Cardiac fibroblast (primary cell): ENCODE data around the gene HAAO.

Experiments
- DNase-seq, 2 donors: peaks; one replicate each; pipeline versions ENCODE4 v3.0.0 to v3.0.0-alpha.2; 2010; ENCODE audit warnings: low read depth in 2 of 2
- H3K4me3 ChIP-seq, 2 donors: replicated peaks in 1 of 2; 1 replicate in 1 of 2; 2 replicates in 1 of 2; pipeline ENCODE4 v1.5.1; 2011; ENCODE audit warnings: low read depth in 2 of 2, low read length in 2 of 2, mild to moderate bottlenecking in 2 of 2, moderate library complexity in 1 of 2
- TF ChIP-seq, protein P1 (sequence below): IDR thresholded peaks from one replicate; pipeline ENCODE4 v1.5.1; 2011; ENCODE audit warnings: low read depth, mild to moderate bottlenecking, low read length, inconsistent platforms

HAAO gene

DNA sequence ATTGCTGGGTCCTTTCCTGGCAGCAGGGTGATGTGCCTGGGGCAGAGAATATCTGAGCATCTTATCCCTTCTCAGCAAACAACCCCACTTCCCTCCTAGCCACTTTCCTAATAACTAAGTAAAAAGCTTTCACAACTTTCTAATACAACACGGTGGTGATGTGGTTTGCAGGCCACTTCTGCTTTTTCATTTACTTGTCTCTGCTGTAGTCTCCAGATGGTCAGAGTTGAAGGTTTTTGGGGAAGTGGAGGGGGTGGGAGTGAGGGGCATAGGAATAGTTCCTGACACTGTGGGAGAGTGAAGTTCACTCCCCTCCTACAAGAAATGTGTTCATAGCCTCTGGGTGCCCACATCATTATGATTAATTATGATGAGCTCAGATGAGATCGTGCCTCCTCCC, 40.1 kb downstream of the HAAO start:
- TF ChIP-seq, protein P1, sequence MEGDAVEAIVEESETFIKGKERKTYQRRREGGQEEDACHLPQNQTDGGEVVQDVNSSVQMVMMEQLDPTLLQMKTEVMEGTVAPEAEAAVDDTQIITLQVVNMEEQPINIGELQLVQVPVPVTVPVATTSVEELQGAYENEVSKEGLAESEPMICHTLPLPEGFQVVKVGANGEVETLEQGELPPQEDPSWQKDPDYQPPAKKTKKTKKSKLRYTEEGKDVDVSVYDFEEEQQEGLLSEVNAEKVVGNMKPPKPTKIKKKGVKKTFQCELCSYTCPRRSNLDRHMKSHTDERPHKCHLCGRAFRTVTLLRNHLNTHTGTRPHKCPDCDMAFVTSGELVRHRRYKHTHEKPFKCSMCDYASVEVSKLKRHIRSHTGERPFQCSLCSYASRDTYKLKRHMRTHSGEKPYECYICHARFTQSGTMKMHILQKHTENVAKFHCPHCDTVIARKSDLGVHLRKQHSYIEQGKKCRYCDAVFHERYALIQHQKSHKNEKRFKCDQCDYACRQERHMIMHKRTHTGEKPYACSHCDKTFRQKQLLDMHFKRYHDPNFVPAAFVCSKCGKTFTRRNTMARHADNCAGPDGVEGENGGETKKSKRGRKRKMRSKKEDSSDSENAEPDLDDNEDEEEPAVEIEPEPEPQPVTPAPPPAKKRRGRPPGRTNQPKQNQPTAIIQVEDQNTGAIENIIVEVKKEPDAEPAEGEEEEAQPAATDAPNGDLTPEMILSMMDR = no peak
- H3K4me3 ChIP-seq = no peak overlapping the region
- no peak for DNase-seq

- H3K4me3 ChIP-seq = no peak overlapping the region
- TF ChIP-seq, protein P1 = no peak
- no peak for DNase-seq
These were observed 43.5 kb downstream of the HAAO start for GRCh38 chr2:42748840-42749239.

DNA sequence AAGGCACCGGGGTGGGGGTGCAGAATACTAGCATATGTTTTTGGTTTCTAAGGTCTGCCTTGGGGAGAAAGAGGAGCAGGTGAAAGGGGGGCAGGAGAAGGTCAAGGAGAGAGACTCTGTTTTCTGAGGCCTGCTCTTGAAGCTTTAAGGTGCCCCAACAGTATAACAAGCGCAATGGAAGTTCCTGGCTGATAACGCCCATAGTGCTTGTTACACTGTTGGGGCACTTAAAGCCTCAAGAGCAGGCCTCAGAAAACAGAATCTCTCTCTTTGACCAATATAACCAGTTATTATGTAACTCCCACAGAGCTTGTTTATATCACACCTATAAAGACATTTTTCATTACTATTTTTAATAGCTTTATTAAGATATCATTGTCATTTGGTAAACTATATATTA, 45.0 kb downstream of the HAAO start:
- H3K4me3 ChIP-seq = no peak overlapping the region
- no peak for DNase-seq
- TF ChIP-seq, protein P1 = no peak

DNA sequence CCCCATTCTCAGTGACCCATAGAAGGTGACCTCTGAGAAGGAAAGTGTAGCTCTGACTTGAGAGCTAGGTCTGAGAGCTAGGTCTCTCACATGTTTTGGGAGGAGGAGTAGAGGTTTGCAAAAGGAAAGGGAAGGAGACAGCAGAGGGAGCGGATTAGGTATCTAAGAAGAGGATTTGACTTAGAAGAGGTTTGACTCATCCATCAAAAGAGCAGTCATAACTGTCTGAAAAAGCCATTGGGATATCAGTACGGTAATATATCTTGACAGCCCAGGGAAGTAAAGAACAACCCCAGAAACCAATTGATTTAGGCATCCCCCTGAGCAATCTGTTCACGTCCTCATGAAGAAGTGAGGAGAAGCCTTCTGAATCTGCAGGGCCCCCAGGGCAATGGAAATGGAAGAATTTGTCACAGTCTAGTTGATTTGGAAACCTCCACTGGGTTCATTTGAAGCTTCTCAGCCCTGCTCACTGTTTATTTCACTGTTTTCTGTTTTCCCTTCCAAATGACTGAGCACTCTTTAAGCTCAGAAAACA, 47.8 kb downstream of the HAAO start:
- no peak overlapping the region for H3K4me3 ChIP-seq
- TF ChIP-seq, protein P1 = no peak
- DNase-seq = no peak

GRCh38 chr2:42743659-42743990, 48.8 kb downstream of the HAAO start:
- no peak overlapping the region for H3K4me3 ChIP-seq
- TF ChIP-seq, protein P1 = no peak
- DNase-seq = no peak

GRCh38 chr2:42742740-42743658, 49.4 kb downstream of the HAAO start:
- no peak for DNase-seq
- TF ChIP-seq, protein P1 = no peak
- H3K4me3 ChIP-seq = no peak overlapping the region
